HG03039 (cell line): ENCODE data around the gene LRRC66.

Experiments used
- ATAC-seq: cut with Tn5 transposase; IDR thresholded peaks from one replicate; pipeline ENCODE4 v1.9.1; 2021; ENCODE audit warnings: mild to moderate bottlenecking, moderate library complexity; ENCODE audit not compliant: unreplicated experiment

LRRC66 gene

DNA sequence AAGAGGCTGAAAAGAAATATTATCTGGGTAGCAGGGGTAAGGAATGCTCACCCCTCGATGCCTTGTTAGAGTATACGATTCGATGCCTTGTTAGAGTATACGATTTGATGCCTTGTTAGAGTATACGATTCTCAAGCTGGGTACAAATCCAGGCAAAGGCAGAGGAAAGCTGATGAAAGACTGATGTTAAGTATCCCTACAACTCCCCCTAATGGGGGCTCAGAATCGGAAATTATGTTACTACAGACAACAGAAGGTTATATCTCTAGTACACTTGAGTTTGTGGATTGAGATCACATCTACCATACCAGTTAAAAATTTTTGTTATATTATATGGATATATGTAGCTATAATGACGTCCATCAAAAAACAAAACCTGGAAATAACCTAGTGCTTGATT lies 4.8 kb downstream of the LRRC66 start:
- no peak for ATAC-seq

DNA sequence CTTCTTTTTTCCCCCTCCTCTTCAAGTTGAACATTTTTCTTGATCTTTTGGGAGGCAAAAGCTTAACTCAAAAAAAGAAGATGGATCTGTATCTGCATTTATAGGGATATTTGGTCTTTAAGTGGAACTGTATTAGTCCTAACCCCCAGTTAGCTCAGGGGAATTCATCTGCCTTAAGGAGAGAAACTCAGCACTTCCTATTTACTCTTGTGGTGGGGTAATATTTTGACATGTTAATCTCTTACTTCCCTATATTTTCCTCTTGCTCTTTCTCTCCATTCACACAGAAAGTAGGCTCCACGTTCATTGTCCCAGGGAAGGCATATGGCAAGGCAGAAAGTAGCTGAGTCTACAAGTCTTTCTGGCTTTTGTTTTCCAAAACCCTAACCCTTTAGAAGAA lies 5.3 kb downstream of the LRRC66 start:
- no peak for ATAC-seq

DNA sequence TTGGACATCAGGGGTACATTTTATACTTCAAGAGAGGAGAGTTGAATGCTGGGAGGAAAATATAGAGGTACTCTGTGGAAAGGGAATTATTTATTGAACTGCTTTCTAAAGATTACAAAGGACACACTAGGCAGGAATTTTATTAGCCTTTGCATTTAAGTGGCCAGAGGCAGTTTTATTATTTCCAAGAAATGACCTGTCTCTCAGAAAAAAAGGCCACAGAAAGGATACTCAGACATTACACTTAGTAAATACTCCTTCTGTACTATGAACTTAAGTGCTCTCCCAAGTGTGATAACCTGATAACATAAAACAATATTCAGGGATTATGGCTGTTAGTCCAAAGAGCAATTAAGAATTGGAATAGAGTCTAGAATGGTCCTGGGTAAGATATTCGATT lies 7.5 kb downstream of the LRRC66 start:
- no peak for ATAC-seq

DNA sequence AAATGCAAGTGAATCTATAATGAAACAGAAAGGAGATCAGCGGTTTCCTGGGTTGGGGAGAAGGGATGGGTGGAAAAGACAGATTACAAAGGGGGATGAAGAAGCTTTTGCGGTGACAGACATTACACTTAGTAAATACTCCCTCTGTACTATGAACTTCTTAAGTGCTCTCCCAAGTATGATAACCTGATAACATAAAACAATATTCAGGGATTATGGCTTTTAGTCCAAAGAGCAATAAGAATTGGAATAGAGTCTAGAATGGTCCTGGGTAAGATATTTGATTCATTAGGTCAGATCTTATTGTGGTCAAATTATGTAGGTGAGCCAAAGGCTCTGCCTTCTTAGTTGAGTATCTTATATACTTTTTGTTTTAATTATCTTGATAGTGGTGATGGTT lies 9.2 kb downstream of the LRRC66 start:
- ATAC-seq, result no peak

DNA sequence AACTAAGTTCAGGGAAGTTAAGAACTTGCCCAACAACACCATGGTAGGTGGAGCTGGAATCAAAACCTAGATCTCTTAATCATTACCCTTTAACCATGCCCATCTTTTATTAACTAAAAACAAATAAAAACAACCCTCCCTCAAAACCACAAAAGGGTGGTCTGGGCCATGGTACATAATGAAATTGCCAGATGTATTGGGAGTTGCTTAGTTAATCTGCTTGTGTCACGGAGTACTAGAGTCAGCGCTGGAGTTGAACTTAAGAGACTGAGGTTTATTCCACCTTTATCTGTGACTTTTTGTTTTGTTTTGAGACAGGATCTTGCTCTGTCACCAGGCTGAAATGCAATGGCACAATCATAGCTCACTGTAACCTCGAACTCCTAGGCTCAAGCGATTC lies 13.3 kb downstream of the LRRC66 start:
- no peak for ATAC-seq

DNA sequence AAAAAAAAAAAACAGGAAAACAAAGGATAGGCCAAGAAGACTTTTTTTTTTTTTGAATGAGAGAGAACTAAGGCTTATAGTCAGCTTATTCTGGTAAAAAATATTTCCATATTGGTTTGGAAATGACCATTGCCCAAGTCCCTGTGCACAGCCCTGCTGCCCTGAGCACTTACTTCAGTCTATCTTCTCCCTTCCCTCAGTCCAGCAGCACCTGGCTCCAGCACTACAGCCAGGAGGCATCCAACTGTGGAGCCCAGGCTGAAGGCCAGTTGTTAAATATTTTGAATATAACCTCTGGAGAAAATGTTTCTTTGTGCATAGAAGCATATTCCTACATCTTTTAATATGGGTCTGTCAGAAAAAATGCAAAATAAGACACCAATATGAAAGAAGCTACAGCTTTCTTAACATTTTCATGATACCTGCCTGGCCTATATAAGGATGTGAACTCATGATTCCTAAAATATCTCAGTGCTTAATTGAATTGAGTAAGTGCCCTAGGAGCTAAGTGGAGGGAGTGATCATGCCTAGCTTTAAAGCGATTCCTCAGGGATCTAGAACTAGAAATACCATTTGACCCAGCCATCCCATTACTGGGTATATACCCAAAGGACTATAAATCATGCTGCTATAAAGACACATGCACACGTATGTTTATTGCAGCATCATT lies 14.4 kb downstream of the LRRC66 start:
- ATAC-seq, result no peak

DNA sequence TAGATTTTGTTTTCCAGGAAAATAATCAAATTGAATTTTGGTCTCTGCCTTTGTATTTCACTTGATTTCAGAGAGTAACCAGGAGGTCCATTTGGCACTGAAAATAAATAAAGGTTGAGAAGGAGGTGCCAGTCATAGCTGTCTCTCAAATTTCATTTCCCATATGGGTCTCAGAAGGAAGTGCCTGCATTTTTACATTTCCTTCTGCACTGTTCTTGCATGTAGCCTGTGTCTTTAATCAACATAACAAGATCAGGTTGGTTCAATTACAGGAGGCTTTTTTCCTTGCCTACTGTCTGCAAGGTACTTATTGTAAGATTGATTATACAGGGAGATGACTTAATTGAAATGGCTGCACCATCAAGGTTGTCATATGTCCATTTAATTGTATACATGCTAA lies 15.7 kb downstream of the LRRC66 start:
- no peak for ATAC-seq

DNA sequence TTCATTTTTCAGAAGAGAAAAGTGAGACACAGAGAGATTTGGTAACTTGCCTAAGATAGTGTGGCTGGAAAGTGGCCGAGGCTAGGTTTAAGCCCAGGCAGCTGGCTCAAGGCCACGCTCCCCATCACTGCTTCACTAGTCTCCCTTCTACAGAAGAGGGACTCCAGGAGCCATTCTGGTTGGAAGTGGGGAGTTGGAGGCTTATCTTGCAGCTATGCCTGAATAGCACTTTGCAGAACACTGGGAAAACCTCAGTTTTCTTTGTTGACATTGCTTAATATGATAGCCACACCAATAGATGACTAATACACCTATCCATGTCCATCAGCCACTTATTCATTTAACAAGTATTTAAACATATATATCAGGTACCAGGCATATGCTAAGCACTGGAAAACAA lies 18.5 kb downstream of the LRRC66 start:
- ATAC-seq, result no peak

DNA sequence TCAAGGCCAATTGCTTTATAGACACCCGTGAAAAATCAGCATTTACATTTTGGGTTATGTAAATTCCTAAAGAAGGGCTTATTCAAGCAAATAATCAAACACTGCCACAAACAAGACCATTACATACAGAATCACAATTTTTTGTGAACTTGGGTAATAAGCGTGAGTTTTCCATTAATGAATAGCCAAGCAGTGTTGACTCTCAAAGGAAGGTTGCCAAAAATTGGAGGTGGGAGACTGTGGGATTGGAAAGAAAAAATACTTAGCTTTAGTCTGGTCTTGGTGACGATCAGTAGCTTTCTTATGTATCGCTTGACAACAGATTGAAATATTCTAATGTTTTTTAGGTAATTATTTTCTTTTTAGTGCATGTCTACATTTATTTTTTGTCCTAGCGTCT lies 20.9 kb downstream of the LRRC66 start:
- ATAC-seq, result no peak

DNA sequence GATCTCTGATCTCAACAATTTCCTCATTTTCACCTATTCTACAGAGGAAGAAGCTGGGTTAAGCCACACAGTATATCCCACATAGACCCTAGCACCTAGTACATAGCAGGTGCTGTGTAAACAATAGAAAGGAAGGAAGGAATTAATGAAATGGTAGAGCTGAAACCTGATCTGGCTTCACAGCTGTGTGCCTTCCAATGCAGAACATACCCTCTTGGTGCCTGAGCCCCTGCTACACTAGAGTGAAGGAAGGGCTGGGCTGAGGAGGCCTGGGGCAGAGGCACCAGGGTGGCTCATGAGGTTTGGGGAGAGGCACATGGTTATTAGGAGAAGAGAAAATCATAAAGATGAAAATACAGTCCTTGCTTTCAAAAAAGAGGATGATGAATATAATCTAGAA lies 21.3 kb downstream of the LRRC66 start:
- ATAC-seq, result no peak

DNA sequence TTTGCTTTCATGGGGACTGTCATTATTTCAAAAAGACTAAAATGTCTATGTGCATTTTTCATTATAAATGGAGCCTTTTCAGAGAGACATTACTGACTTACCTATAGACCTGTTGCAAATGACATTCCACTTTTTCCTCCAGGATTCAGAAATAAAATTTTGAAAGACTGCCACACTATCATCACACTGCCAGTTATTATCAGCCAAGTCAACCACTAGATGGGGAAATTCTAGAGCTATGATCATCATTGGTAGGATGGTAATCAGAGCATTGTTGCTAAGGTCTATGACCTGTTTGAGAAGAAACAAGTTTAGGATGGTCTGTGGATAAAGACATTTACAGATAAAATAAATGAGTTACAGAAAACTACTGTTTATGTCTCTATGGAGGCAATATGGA lies 22.5 kb downstream of the LRRC66 start:
- no peak for ATAC-seq

DNA sequence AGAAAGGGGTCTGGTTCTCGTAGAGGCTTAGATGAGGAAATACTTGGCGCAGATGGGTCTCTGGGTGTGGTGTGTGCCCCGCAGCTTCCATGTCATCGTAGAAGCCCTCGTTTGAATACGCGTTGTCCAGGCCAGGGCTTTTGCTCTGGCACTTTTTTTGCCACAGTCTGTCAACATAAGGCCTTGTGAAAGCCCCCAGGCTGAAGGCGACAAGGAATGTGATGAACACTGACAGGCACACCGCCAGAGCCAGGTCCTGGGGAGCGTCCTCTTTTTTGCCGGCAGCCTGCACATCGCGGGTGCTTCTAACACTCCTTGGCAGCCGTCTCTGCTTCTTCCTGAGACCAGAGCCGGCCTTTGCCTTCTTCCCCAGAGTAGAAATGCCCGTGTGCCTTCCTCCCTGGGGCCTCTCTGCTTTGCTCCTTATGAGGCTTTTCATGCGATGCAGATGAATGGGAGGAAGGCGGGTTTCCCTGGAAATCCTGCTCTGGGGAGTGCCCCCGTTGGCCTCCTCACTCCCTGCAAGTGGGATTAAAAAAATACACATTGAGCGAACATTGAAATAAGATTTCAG lies 24.4 kb downstream of the LRRC66 start:
- ATAC-seq, result no peak

DNA sequence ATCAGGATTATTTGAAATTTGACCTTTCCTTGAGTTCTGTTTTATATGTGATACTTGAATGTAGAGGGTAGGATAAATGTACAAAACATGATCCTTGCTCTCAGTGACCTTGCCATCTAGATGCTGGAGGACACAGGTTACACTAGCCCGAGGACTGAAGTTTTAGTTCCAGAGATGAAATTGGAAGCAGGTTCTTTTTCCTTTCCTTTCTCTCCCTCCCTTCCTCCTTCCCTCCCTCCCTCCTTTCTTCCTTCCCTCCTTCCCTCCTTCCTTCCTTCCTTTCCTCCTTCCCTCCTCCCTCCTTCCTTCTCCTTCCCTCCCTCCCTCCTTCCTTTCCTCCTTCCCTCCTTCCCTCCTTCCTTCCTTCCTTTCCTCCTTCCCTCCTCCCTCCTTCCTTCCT lies 54.3 kb downstream of the LRRC66 start:
- ATAC-seq, result no peak

DNA sequence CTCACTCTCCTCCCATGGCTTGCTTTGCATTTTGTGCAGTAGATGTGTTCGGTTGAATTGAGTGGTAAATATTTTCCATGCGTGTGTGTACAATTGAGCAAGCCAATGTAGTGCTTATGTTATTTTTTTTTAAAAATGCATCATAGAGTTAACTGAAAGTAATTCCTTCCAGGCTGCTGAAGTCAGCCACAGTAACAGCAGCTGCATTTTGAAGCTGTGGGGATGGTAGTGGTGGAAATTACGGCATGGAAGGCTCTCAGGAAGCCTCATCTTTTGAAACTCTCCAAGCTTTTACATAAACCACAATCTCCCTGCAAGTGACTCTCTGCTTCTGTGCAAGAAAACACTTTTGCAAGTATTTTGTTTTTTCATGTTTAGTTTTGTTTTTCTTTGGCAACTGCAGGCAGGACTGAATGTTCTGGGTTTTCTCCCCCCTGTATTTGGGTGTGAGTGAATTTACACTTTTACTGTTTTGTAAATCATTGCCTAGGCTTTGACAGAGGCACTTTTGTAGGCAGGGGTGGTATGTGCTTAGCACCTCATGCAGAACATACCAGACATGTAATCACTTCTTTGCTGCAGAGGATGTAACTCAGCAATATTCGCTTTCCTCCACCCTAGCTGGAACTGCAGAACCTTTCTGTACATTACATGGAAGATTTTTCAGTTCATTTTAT lies 56.2 kb downstream of the LRRC66 start:
- ATAC-seq, result no peak

DNA sequence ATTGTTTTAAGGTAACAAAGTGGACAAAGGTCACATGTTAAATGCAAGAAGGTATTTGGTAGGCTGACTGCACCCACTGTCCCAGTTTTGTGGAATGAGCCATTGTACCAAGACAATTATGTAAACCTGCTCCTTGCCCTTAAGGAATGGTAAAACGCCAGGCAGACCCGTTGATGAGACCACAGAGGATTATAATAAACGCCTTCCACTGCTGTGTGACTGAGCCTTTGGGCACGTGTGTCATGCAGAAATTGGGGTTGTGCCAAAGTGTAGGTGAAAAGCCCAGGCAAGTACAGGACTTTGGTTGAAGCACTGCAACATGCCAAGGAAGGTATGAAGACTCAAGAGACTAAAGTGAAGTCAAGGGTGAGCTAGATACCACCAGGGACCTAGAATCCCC lies 59.7 kb downstream of the LRRC66 start:
- no peak for ATAC-seq

DNA sequence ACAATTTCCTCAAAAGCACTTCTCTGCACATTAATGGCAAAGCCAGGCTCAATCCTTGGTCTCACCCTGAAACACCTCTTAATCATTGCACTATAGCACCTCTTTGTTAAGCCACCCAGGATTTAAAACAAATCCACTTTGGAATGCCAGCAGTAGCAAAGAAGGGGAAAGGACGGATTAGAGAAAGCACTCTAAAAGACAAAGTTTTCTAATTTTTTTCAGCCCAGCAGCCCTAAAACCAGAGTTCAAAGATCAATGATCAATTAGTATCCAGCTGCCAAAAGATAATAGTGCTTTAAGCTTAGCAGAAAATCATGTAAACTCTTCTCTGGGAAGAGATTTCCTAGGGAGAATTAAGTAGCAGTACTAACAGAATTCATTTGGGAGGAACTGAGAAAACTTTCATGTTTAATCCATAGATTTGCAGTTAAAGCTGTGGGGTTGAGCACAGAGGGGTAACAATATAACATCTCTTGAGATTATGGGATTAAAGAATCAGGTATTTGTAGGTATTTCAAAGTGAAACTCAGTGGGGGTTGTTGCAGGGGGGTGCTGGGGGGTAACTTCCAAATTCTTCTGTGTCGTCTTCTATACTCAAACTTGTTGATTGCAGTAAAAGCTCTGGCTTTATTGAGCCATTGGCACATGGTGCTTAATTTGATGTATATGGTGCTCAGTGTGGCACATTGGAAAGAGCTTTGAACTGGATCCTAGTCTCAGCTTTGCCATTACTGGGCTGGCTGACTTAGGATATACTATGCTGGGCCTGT lies 61.8 kb downstream of the LRRC66 start:
- ATAC-seq, result no peak
